HG03378 (cell line): ENCODE measurements around the gene CRTC3.
"Not testable (repeated sequence)": the region's sequence is repeated elsewhere in the genome, so short reads cannot be mapped to it uniquely, and the experiment has no call there.

Experiments used
- ATAC-seq: cut with Tn5 transposase; IDR thresholded peaks from one replicate; pipeline ENCODE4 v1.9.1; 2021; ENCODE audit warnings: mild to moderate bottlenecking, moderate library complexity; ENCODE audit not compliant: unreplicated experiment

The CRTC3 gene

DNA sequence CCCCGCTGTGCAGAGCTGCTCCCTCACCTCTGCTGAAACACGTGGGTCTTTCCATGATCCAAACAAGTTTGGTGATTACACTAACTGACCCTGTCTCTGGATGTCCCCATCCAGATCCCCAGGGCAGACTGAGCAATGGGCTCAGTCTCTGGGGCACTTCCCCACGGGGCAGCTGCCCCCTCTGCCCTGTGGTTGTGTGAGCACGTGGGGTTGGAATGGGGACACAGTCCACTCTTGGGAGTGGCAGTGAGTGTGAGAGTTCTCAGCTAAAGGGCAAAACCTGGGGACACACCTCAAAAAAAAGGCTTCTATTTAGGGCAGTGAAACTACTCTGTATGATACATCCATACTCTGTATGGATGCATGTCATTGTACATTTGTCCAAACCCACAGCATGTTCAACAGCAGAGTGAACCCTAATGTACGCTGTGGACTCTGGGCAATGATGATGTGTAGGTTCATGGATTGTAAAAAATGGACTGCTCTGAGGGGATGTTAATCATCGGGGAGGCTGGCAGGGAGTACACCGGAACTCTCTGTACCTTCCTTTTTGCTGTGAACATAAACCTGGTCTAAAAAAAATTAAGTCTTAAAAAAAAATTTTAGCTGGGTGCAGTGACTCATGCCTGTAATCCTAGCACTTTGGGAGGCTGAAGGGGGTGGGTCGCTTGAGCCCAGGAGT lies 137.5 kb downstream of the CRTC3 start:
- no peak for ATAC-seq

DNA sequence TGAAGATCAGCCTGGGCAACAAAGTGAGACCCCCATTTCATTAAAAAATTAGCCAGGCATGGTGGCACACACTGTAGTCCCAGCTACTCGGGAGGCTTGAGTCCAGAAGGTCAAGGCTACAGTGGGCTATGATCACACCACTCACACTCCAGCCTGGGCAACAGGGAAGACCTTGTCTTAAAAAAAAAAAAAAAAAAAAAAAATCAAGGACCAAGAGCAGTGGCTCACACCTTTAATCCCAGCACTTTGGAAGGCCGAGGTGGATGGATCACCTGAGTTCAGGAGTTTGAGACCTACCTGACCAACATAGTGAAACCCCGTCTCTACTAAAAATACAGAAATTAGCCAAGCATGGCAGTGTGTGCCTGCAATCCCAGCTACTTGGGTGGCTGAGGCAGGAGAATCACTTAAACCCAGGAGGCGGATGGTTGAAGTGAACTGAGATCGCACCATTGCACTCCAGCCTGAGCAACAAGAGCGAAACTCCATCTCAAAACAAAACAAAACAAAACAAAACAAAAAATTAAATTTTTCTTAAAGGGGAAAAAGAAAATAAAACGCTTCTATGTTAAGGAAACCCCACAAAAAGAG lies 138.1 kb downstream of the CRTC3 start:
- not testable (repeated sequence) for ATAC-seq

DNA sequence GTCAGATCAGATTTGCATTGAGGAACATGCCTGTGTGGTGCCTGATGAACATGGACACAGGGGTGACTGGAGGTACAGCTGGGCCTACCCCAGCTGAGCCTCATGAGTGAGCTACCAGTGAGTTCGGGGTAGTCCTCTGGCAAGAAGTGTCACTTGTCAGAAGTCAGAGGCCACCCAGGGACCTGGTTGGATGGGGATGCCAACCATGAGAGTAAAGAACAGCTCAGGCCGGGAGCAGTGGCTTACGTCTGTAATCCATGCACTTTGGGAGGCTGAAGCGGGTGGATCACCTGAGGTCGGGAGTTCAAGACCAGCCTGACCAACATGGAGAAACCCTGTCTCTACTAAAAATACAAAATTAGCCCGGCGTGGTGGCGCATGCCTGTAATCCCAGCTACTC lies 140.9 kb downstream of the CRTC3 start:
- not testable (repeated sequence) for ATAC-seq

DNA sequence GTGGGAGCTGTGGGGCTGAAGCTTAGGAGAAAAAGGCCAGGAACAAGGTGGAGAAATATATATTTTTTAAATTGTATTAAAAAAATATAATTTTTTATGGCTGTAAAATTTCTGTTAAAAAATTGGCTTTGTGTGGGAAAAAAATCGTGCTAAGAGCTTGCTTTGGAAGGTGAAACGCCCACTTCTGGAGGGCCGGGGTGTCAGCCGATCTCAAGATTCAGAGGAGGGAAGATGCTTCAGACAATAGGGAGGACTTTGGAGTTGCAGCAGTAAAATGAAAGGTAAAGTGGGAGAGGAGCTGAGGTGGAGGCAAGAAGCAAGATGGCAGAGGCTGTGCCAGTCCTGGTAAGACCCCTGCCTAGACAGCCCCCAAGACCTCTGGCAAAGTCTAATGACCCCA lies 141.5 kb downstream of the CRTC3 start:
- no peak for ATAC-seq

DNA sequence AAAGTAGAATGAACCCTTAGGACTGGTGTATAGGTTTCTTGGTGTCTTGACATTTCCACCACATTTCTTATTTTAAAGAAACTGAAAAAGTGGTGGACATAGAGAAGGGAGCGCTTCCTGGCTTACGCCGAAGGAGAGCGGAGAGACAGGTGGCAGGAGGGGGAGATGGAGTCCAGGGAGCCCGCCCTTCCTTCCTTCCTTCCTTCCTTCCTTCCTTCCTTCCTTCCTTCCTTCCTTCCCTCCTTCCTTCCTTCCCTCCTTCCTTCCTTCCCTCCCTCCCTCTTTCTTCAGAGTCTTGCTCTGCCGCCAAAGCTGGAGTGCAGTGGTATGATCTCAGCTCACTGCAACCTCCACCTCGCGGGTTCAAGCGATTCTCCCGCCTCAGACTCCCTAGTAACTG lies 143.6 kb downstream of the CRTC3 start:
- not testable (repeated sequence) for ATAC-seq

DNA sequence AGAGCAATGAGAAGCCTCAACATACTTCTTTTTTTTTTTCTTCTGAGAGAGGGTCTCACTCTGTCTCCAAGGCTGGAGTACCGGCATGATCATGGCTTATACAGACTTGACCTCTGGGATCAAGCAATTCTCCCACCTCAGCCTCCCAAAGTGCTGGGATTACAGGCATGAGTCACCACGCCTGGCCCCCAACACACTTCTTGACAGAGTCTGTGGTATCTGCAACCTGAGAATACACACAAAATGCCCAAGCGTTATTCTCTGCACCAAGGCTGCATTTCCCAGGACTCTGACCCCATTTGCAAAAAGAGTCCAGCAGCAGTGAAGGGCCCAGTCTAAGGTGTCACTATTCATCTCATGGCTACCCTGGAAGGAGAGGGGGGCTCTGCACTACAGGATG lies 144.8 kb downstream of the CRTC3 start:
- no peak for ATAC-seq

DNA sequence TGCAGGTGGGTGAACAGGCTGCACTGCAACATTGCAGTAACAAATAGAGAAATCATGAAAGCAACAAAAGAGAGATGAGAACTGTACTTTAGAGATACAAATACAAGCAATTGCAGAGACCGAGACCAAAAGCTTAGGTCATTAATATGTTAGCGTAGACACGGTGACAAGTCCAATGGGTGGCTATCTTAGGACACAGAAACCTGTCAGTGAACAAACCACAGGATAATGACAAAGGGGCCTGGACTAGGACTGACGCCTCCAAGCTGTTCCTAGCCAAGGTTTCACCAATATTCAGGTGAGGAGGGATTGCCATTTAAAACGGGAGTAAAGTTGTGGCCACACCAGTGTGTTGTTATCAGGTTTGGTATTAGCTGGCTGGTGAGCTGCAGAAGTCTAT lies 145.7 kb downstream of the CRTC3 start:
- ATAC-seq, result no peak

DNA sequence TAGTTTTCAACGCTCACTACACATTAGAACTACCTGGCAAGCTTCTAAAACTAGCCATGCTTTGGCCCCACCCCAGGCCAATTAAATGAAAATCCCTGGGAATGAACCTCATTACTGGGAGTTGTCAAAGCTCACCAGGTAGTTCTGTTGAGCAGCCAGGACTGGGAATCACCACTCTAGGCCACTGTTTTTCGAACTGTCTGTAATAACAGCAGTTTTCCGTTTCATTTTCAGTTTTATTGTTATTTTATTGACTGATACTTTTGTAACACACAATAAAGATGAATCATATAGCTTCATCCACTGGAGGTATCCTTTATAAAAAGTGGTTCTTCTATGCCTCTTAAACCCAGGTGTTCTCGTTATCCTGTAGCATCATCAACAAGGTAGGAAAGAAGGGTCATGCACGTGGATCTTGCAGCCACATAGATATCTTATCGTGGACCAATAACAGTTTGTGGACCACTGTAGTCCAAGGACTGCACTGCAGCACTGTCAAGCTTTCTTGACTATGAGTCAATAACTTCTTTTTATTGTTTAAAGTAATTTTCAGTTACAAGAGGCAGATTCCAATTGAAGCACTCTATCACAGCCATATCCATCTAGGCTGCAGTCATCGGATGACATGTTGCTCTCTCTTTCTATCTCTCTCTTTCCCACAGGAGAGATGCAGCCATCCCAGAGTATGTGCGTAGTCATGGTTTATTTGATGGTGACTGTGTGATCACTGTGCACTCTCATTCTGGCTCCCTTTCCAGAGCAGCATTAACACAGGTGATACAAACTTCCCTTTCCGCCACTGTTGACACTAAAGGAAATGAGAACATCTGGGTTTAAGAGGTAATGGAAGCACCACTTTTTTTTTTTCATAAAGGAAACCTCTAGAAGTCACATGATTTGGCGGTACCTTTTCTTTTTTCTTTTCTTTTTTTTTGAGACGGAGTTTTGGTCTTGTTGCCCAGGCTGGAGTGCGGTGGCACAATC lies 148.4 kb downstream of the CRTC3 start:
- no peak for ATAC-seq

DNA sequence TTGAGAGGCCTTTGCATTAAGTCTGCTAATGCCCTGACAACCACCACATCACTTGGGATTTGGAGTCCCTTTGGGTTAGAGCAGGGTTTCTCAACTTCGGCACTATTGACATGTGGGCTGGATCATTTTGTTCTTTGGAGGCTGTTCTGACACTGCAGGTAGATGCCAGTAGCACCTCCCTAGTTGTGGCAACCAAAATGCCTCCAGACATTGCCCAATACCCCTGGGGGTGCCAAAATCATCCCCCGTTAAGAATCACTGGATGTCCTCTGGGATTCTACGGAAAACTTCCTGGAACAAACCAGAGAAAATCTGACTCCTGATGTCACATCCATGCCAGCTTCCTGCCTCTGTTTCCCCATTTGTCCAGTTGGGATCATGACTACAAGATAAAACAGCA lies 150.2 kb downstream of the CRTC3 start:
- ATAC-seq, result no peak

DNA sequence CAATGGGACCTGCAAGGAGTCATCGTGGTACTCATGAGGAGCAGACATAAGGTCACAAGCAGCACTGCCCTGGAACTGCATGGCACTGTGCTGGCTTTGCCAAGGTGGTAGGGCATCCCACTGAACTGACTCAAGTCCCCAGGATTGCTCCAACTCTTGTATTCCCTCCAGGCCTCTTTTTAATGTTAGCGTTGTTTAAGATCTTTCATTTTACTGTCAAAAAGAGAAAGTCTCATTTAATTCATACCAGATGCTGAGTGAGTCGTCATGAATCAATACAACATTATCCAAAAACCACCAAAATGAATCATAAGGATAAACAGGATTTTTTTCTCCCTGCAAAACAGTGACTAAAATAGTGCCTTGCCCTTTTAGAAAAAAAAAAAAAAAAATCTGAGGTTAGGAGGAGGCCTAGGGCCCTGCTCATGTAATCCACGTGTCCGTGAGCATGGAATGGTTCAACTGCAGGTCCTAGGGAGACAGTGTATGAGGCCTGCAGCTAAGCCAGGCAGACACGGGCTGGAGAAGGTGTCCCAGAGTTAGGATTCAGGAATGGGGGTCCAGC lies 150.7 kb downstream of the CRTC3 start:
- ATAC-seq, result no peak

DNA sequence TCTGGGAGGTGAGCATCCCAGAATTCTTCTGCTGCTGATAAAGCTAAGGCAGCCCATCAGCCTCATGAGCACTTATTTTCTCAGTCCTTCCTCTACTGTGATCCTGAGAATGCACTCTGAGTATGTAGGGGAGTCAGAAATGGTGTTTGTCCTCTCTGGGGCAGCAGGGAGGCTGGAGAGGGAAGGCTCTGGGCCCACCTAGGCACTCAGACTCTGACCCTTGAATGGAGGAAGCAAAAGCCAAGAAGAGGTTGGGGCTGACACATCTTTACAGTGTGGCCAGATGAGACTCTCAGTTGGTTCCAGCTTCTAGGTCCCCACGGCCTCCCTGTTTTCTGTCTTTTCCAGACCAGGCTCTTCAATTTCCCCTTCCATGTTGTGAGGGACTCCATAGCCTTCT lies 151.3 kb downstream of the CRTC3 start:
- ATAC-seq, result no peak

DNA sequence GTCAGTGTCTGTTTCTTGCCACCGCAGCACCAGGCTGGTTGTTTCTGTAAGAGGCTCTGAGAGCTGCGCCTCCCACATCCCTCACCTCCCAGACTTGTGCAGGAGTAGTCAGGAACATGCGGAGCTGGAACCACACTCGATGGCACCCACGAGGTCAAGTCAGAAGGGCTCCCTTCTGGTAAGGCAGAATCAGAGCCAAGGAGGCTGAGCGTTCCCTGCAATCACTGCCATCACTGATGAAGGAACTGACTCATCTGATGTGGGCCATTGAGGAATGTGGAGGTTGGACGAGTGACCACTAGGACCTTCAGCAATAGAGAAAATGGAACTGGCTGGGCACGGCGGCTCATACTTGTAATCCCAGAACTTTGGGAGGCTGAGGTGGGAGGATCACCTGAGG lies 151.8 kb downstream of the CRTC3 start:
- no peak for ATAC-seq

DNA sequence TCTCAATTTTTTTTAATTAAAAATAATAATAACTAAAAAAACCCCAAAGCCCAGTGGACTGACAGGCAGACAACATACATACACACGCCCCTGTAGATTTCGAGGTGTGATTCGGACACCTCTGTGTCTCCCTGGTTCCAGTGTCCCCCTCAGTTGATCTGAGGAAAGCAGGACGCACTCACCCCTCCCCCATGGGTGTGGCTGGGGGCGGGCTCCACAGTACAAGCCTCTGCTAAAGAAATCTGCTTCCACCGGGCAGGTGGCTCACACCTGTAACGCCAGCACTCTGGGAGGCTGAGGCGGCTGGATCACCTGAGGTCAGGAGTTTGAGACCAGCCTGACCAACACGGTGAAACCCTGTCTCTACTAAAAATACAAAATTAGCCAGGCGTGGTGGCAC lies 153.6 kb downstream of the CRTC3 start:
- no peak for ATAC-seq

DNA sequence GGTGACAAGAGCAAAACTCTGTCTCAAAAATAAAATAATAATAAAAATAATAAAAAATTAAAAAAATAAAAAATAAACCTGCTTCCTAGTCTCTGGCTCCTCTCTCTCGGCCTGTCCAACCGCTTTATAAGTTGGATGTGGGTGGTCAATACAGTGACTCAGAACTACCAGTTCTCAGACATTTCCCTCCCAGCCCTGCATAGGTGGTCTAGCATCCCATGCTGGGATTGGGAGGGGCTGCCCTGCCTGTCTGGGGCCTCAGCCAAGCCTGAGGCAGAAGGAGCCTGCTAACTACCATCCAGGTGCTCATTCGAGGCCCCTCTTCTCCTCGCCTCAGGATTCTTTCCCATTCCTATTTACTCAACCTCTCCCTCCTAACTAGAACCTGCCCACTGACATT lies 154.2 kb downstream of the CRTC3 start:
- no peak for ATAC-seq

DNA sequence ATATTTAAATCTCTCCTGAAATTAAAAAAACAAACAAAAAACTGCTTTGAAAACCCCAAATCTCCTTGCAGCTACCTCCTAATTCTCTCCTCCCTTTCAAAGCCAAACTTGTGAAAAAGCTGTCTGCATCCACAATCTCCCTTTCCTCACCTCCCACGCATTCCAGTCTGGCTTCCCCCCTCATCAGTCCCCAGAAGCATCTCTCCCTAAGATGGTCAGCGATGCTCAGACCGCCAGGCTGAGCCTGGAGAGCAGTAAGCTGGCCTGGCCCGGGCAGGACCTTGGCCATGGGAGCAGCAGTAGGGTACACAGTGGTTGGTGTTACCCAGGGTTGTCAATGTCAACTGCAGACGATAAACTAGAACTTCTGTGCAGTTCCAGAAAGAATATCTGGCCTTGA lies 154.6 kb downstream of the CRTC3 start:
- no peak for ATAC-seq

DNA sequence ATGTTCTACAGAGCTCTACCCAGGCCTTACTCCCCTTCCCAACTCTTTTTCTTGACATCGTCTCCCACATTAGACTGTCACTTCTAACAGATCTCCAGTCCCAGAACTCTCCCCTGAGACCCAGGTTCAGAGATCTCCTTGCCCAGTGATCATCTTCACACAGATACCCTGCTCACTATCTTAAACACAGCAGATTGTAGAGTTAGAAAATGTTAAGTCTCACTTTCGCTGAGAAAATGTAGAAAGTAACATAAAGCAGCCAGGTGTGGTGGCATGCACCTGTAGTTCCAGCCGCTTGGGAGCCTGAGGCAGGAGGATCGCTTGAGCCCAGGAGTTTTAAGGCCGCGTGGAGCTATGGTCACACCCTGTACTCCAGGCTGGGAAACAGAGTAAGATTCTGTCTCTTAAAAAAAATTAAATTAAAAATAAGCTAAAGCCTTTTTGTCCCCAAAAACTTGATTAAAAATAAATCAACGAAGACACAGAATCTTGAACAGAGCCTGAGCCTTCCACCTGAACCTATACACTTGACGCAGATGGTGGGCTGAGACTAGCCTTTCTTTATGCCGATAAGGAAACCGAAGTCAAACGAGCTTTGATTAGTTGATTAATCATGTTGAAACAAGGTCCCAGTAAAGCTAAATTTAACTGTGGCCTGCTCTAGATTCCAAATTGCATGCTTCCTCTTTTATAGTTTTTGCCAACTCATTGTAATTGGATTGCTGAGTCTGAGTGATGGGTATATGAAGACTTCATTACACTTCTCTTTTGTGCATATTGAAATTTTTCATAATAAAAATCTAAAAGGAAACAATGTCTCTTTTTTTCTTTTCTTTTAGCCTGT lies 156.1 kb downstream of the CRTC3 start:
- peak; percentile 38 for ATAC-seq

DNA sequence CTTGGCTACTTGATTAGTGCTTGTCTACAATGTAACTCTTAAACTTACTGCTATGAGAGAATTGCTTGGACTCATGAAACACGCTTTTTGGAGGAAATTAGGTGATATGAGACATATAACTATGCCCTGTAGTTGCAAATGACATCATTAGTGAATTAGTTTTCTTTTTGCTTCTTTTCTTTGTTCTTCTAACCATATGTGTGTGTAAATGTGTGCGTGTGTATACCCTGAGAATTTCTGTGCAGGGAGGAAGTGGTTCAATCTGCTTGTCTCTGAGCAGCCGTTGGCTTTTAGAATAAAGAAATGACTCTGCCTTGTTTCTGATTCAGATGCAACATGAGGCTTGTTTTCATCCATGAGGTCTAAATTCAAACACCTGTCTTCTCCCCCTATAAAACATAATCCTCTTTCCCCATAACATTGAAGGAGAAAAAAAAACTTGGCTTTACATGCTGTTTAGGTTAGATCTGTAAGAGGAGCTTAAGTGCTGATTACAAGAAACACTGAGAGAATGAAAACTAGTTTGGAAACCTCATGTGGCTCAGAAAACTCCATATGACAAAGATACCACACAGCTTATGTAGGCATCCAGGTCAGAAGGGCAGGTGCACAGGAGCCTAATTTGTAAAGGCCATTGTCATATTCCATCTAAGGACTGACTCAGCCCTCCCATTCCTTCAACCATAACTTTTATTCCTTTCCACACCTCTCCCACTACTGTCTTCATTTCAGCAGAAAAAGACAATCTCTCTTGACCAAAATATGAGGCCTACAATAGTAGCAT lies 156.9 kb downstream of the CRTC3 start:
- ATAC-seq, result peak; percentile 90

DNA sequence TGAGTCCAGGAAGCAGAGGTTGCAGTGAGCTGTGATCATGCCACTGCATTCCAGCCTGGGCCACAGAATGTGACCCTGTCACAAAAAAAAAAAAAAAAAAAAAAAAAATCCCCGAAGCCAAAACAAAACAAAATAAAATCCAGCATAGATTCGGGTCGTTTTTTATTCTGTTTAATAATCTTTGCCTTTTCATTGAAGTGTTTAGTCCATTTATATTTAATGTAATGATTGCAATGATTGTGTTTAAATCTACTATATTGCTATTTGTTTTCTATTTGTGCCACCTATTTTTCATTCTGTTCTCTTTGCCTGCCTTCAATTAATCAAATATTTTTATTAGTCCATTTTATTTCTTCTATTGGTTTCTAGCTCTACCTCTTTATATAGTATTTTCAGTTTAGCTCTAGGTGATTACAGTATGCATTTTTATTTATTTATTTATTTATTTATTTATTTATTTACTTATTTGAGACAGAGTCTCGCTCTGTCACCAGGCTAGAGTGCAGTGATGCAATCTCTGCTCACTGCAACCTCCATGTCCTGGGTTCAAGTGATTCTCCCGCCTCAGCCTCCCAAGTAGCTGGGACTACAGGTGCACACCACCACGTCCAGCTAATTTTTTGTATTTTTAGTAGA lies 159.7 kb downstream of the CRTC3 start:
- ATAC-seq, result not testable (repeated sequence)

DNA sequence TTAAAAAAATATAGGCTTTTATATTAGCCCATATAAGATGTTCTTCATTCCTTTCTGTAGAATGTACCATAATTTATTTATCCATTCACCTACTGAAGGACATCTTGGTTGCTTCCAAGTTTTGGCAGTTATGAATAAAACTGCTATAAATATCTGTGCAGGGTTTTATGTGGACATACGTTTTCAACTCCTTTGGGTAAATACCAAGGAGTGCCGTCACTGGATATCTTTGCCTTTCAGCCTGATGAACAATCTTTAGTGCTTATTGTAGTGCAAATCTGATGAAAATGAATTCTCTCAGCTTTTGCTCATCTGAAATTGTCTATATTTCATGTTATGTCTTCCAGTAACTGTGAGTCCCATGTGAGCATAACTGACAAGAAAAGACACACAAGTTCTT lies 160.9 kb downstream of the CRTC3 start:
- ATAC-seq, result no peak
